H1 (cell line): ENCODE results near the gene POLR2L. TPM values are rescaled to one million over a fixed set of nuclear protein-coding genes. Genes with fewer than 3 reads are reported as not detected.

Source experiments
- CTCF ChIA-PET: fragments of 300-600 bp; sonication (Branson Sonifier 250); formaldehyde crosslinking; loops from one replicate; lab custom pipeline; 2021; ENCODE audit not compliant: partially characterized antibody; lab: Charles Lee
- POLR2A ChIA-PET: fragments of 300-600 bp; sonication (Branson Sonifier 250); formaldehyde crosslinking; loops from one replicate; lab custom pipeline; 2021; ENCODE audit warnings: inconsistent platforms; ENCODE audit not compliant: partially characterized antibody; lab: Charles Lee
- DNase-seq, 2 experiments: peaks; one replicate each; pipeline versions ENCODE4 v3.0.0 to v3.0.0-alpha.2; 2010 to 2022; ENCODE audit warnings: low spot score in 2 of 2, low read depth in 1 of 2, mixed read lengths in 1 of 2
- FAIRE-seq: peaks from 2 replicates; lab custom pipeline; 2011; peaks lifted over from hg19 to GRCh38; lab: Jason Lieb, UNC
- H2AFZ ChIP-seq: 2 replicates; pipeline ENCODE4 v1.8.1; 2012; ENCODE audit warnings: low read length, inconsistent platforms
- H2AK5ac ChIP-seq: 2 replicates; pipeline ENCODE4 v1.6.1; 2013; ENCODE audit warnings: low read depth, low read length
- H2BK120ac ChIP-seq: replicated peaks from 2 replicates; pipeline ENCODE3; 2013; ENCODE audit warnings: low read depth, low read length, inconsistent platforms
- H2BK12ac ChIP-seq: 2 replicates; pipeline ENCODE4 v1.6.1; 2013; ENCODE audit warnings: low read depth, low read length
- H2BK15ac ChIP-seq: 2 replicates; pipeline ENCODE4 v1.6.1; 2013; ENCODE audit warnings: low read length
- H2BK20ac ChIP-seq: 2 replicates; pipeline ENCODE4 v1.6.1; 2013; ENCODE audit warnings: low read length
- H2BK5ac ChIP-seq: 2 replicates; pipeline ENCODE4 v1.6.1; 2013; ENCODE audit warnings: low read depth, low read length
- H3K14ac ChIP-seq: 2 replicates; pipeline ENCODE4 v1.6.1; 2013; ENCODE audit warnings: inconsistent platforms; ENCODE audit not compliant: insufficient read length
- H3K18ac ChIP-seq: 2 replicates; pipeline ENCODE4 v1.6.1; 2013; ENCODE audit warnings: low read length; ENCODE audit errors: extremely low read depth
- H3K23ac ChIP-seq: 2 replicates; pipeline ENCODE4 v1.6.1; 2013; ENCODE audit warnings: inconsistent platforms; ENCODE audit not compliant: insufficient read length
- H3K23me2 ChIP-seq: 2 replicates; pipeline ENCODE4 v1.6.1; 2013; ENCODE audit warnings: low read depth, low read length
- H3K27ac ChIP-seq: 2 replicates; pipeline ENCODE4 v1.6.1; 2011; ENCODE audit warnings: low read depth, low read length, inconsistent platforms
- H3K27me3 ChIP-seq, 4 experiments: replicated peaks in 1 of 4; 1 replicate in 1 of 4; 2 replicates in 3 of 4; pipeline versions ENCODE4 v1.6.1 to v1.8.1; 2011 to 2013; ENCODE audit warnings: low read length in 3 of 4, mild to moderate bottlenecking in 3 of 4, inconsistent platforms in 2 of 4, mixed read lengths in 2 of 4, moderate library complexity in 1 of 4; ENCODE audit not compliant: control insufficient read depth in 3 of 4, insufficient read depth in 3 of 4; ENCODE audit errors: extremely low read depth in 1 of 4
- H3K36me3 ChIP-seq, 4 experiments: 2 replicates each; pipeline versions ENCODE4 v1.6.1 to v1.8.1; 2011 to 2013; ENCODE audit warnings: mild to moderate bottlenecking in 4 of 4, low read length in 3 of 4, moderate library complexity in 2 of 4, control low read depth in 1 of 4, inconsistent platforms in 1 of 4; ENCODE audit not compliant: insufficient read depth in 4 of 4, control insufficient read depth in 2 of 4
- H3K4ac ChIP-seq: replicated peaks from 2 replicates; pipeline ENCODE3; 2013; ENCODE audit warnings: low read length, low read depth, mixed read lengths, inconsistent platforms; ENCODE audit not compliant: insufficient read length
- H3K4me1 ChIP-seq, 4 experiments: replicated peaks in 1 of 4; 1 replicate in 1 of 4; 2 replicates in 3 of 4; pipeline versions ENCODE4 v1.6.1 to v1.8.1; 2011 to 2013; ENCODE audit warnings: low read length in 3 of 4, inconsistent platforms in 2 of 4, mixed read lengths in 1 of 4; ENCODE audit not compliant: insufficient read depth in 4 of 4, control insufficient read depth in 3 of 4
- H3K4me2 ChIP-seq, 2 experiments: 2 replicates each; pipeline versions ENCODE4 v1.6.1 to v1.8.1; 2011 to 2013; ENCODE audit warnings: low read depth in 2 of 2, low read length in 2 of 2, control low read depth in 1 of 2, inconsistent platforms in 1 of 2, mild to moderate bottlenecking in 1 of 2; ENCODE audit not compliant: insufficient read depth in 1 of 2
- H3K4me3 ChIP-seq, 4 experiments: fragments of 200-600, 300-600 bp in 1 of 4; sonication (generic), shearing (Covaris generic), sonication (Bioruptor Twin) in 1 of 4; 2 replicates each; pipeline versions ENCODE4 v1.5.1 to v1.8.1; 2011 to 2016; ENCODE audit warnings: low read length in 4 of 4, low read depth in 3 of 4, control low read depth in 2 of 4, inconsistent platforms in 2 of 4, mild to moderate bottlenecking in 2 of 4, mixed read lengths in 1 of 4, moderate library complexity in 1 of 4; ENCODE audit not compliant: insufficient read depth in 2 of 4; ENCODE audit errors: extremely low read depth in 1 of 4
- H3K56ac ChIP-seq: replicated peaks from 2 replicates; pipeline ENCODE3; 2013; ENCODE audit warnings: low read depth, mild to moderate bottlenecking, mixed read lengths, low read length, inconsistent platforms; ENCODE audit not compliant: insufficient read length
- H3K79me1 ChIP-seq: 2 replicates; pipeline ENCODE4 v1.6.1; 2013; ENCODE audit warnings: low read depth, low read length, control low read depth
- H3K79me2 ChIP-seq, 2 experiments: 2 replicates each; pipeline versions ENCODE4 v1.6.1 to v1.8.1; 2012 to 2013; ENCODE audit warnings: low read length in 2 of 2, mild to moderate bottlenecking in 2 of 2, inconsistent platforms in 1 of 2; ENCODE audit not compliant: insufficient read depth in 2 of 2, control insufficient read depth in 1 of 2
- H3K9ac ChIP-seq, 4 experiments: replicated peaks in 1 of 4; 1 replicate in 1 of 4; 2 replicates in 3 of 4; pipeline versions ENCODE4 v1.6.1 to v1.8.1; 2011 to 2013; ENCODE audit warnings: low read depth in 3 of 4, low read length in 3 of 4, control low read depth in 2 of 4, mild to moderate bottlenecking in 2 of 4, moderate library complexity in 2 of 4, inconsistent platforms in 1 of 4; ENCODE audit errors: extremely low read depth in 1 of 4
- H3K9me3 ChIP-seq, 2 experiments: 2 replicates each; pipeline versions ENCODE4 v1.6.1 to v1.8.1; 2012 to 2013; ENCODE audit warnings: mild to moderate bottlenecking in 2 of 2, moderate library complexity in 2 of 2, control low read depth in 1 of 2, inconsistent platforms in 1 of 2, low read depth in 1 of 2, low read length in 1 of 2, mixed read lengths in 1 of 2; ENCODE audit not compliant: insufficient read depth in 2 of 2
- H4K20me1 ChIP-seq, 2 experiments: replicated peaks in 1 of 2; 2 replicates each; pipeline versions ENCODE3 to v1.8.1; 2011 to 2013; ENCODE audit warnings: inconsistent platforms in 2 of 2, low read length in 2 of 2, mild to moderate bottlenecking in 1 of 2; ENCODE audit not compliant: insufficient read depth in 2 of 2, control insufficient read depth in 1 of 2
- H4K5ac ChIP-seq: 2 replicates; pipeline ENCODE4 v1.6.1; 2013; ENCODE audit warnings: low read length, low read depth, mixed read lengths, inconsistent platforms; ENCODE audit not compliant: insufficient read length
- H4K8ac ChIP-seq: 2 replicates; pipeline ENCODE4 v1.8.0; 2013; ENCODE audit warnings: mild to moderate bottlenecking, moderate library complexity, low read length, inconsistent platforms; ENCODE audit not compliant: insufficient read depth; ENCODE audit errors: extremely low read depth
- H4K91ac ChIP-seq: replicated peaks from 2 replicates; pipeline ENCODE3; 2013; ENCODE audit warnings: low read length, mixed read lengths, inconsistent platforms; ENCODE audit not compliant: insufficient read length
- EGR1 ChIP-seq: IDR thresholded peaks from 2 replicates; pipeline ENCODE4 v1.6.1; 2011; ENCODE audit warnings: low read depth, low read length, borderline replicate concordance
- POLR2AphosphoS5 ChIP-seq: IDR thresholded peaks from 2 replicates; pipeline ENCODE4 v1.6.1; 2011; ENCODE audit warnings: low read depth, low read length
- RFX5 ChIP-seq: IDR thresholded peaks from 2 replicates; pipeline ENCODE4 v1.6.1; 2011; ENCODE audit warnings: low read depth, low read length, improper control_type of control experiment, borderline replicate concordance
- RXRA ChIP-seq: IDR thresholded peaks from 2 replicates; pipeline ENCODE4 v1.6.1; 2011; ENCODE audit warnings: low read depth, mild to moderate bottlenecking, low read length, moderate library complexity; ENCODE audit not compliant: insufficient read depth
- TAF1 ChIP-seq: IDR thresholded peaks from 2 replicates; pipeline ENCODE4 v1.6.1; 2011; ENCODE audit warnings: mild to moderate bottlenecking, low read depth, low read length
- TCF12 ChIP-seq: IDR thresholded peaks from 2 replicates; pipeline ENCODE4 v1.6.1; 2011; ENCODE audit warnings: low read depth, mild to moderate bottlenecking, low read length
- WGBS, 2 experiments: shearing (Covaris generic) in 1 of 2; methylation state at CpG; one replicate each; pipeline versions ENCODE4 v1.1.6 to v1.1.7; 2013 to 2015; ENCODE audit warnings: low lambda C conversion rate in 2 of 2, mixed read lengths in 2 of 2, inconsistent platforms in 1 of 2, low coverage in 1 of 2, missing lambda C conversion rate in 1 of 2; ENCODE audit not compliant: insufficient replicate concordance in 2 of 2, insufficient coverage in 1 of 2, insufficient read length in 1 of 2; ENCODE audit errors: extremely low coverage in 1 of 2, missing lambda C conversion rate in 1 of 2; 5-methylcytosine and 5-hydroxymethylcytosine counted together
- polyA plus RNA-seq, 7 experiments: library from polyadenylated mRNA; depleted of rRNA in 3 of 7; stranded (reverse) in 5 of 7; unstranded in 2 of 7; fragments of >200 nt in 5 of 7; fragments of 200-250 nt in 2 of 7; gene quantifications; 1 replicate in 5 of 7; 2 replicates in 1 of 7; 4 replicates in 1 of 7; pipeline versions ENCODE4 v1.2.1 to v1.2.3, GENCODE V29; 2011 to 2013; ENCODE audit warnings: missing spikeins in 2 of 7, mixed read lengths in 2 of 7
- total RNA-seq: library from RNA; stranded (reverse); fragmentation: NEBNext Ultra II Directional; extraction: Animal tissue kit (Norgen Biotek cat#: 25700); gene quantifications from 2 replicates; pipeline ENCODE4 v1.2.1, GENCODE V29; 2021

POLR2L gene
- total and polyA plus RNA-seq, 2 of the 8 experiments (the other 6 are each of a cell fraction or from before 2014, with no cell fraction given): 140 to 151 TPM

- Histone ChIP-seq H3K14ac (no peak overlapping the region), H2BK20ac (no peak overlapping the region), H3K23ac (no peak overlapping the region), H3K4me1 (peaks cover 0 to 30% (median 24%) of the 10 kb centered on the region in 4 experiments; a peak in 6 of 7 replicates), H3K18ac (no peak overlapping the region), H3K4ac (no peak overlapping the region), H3K4me3 (no peak overlapping the region), H3K36me3 (peaks cover 10 to 30% (median 24%) of the 10 kb centered on the region in 4 experiments; a peak in 7 of 8 replicates), H2BK5ac (no peak overlapping the region), H3K9me3 (no peaks in the 10 kb centered on the region), H3K9ac (no peak overlapping the region), H4K5ac (no peak overlapping the region), H4K20me1 (peaks cover 3 to 44% of the 10 kb centered on the region in 2 experiments), H2AK5ac (no peak overlapping the region), H3K23me2 (peaks cover 15% of the 10 kb centered on the region; the same call in 1 of the 2 replicates), H3K56ac (no peak overlapping the region), H2BK15ac (no peak overlapping the region), H3K4me2 (no peak overlapping the region), H2BK12ac (no peak overlapping the region), H4K8ac (no peak overlapping the region), H3K27me3 (peaks cover 0 to 7% (median 7%) of the 10 kb centered on the region in 4 experiments; a peak in 4 of 7 replicates), H3K79me1 (peaks cover 9% of the 10 kb centered on the region; the same call in 1 of the 2 replicates), H3K27ac (no peak overlapping the region), H2AFZ (no peak overlapping the region), H3K79me2 (peaks cover 0 to 11% of the 10 kb centered on the region in 2 experiments; a peak in 2 of 4 replicates), H2BK120ac (no peak overlapping the region), H4K91ac (no peak overlapping the region)
- WGBS, 2 experiments: 83% methylated on average over 9 of the region's 9 CpGs; no CpG with 5 or more reads in 1 of the 2 experiments
- ChIA-PET CTCF (interaction anchor here (0.6 to 5.2 kb wide), 5 partner anchors 8 to 91 kb away, joined by 3 to 26 read pairs (median 5); partner anchors contain the start of gene CRACR2B), POLR2A (interaction anchor here (0.6 to 53.0 kb wide), 6 partner anchors 7 to 321 kb away, joined by 3 to 1917 read pairs (median 119); partner anchors contain the start of genes CD151, CEND1, CRACR2B and GATD1)
- DNase-seq: no peak
- no peak for TF ChIP-seq RFX5
- TF ChIP-seq RXRA: no peak
- no peak for TF ChIP-seq TAF1
- TF ChIP-seq EGR1: no peak
- no peak for TF ChIP-seq POLR2AphosphoS5
- TF ChIP-seq TCF12: no peak
- FAIRE-seq: no peak
Measured at GRCh38 chr11:836700-837099, 5.6 kb downstream of the POLR2L start.
